Neural progenitor cell (in vitro differentiated cells): ENCODE measurements around the gene CCDC167.

Source experiments
- EZH2 ChIP-seq: fragments of 200-600 bp; sonication (generic); IDR thresholded peaks from 2 replicates; pipeline ENCODE4 v1.6.1; 2017; ENCODE audit warnings: antibody characterized with exemption, mild to moderate bottlenecking, moderate library complexity
- TF ChIP-seq, protein P1 (sequence below): fragments of 200-600 bp; sonication (generic); IDR thresholded peaks from 2 replicates; pipeline ENCODE4 v1.5.1; 2017; ENCODE audit warnings: antibody characterized with exemption, mild to moderate bottlenecking

DNA sequence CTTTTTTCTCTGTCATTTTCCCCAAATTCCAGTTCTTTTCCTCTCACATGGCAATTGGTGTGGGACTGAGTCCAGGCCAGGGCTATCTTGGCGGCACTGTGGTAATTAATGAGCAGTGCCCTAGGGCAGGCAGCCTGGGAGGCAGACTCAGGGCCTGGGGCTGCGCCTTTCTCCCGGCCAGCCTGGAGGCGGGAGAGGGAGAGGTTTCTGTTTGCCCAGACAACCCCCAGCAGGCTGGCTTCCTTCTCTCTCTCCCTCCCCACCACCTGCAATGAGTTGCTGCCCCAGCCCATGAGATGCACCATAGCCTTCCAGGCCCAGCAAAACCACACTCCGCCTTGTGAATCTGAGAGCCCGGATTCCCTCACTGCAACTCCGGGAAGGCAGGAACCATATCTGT lies 15.1 kb upstream of the CCDC167 start:
- TF ChIP-seq, protein P1, sequence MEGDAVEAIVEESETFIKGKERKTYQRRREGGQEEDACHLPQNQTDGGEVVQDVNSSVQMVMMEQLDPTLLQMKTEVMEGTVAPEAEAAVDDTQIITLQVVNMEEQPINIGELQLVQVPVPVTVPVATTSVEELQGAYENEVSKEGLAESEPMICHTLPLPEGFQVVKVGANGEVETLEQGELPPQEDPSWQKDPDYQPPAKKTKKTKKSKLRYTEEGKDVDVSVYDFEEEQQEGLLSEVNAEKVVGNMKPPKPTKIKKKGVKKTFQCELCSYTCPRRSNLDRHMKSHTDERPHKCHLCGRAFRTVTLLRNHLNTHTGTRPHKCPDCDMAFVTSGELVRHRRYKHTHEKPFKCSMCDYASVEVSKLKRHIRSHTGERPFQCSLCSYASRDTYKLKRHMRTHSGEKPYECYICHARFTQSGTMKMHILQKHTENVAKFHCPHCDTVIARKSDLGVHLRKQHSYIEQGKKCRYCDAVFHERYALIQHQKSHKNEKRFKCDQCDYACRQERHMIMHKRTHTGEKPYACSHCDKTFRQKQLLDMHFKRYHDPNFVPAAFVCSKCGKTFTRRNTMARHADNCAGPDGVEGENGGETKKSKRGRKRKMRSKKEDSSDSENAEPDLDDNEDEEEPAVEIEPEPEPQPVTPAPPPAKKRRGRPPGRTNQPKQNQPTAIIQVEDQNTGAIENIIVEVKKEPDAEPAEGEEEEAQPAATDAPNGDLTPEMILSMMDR: no peak
- TF ChIP-seq EZH2: no peak
